ENCODE measurements around the gene DNAH8.

DNAH8 gene

DNA sequence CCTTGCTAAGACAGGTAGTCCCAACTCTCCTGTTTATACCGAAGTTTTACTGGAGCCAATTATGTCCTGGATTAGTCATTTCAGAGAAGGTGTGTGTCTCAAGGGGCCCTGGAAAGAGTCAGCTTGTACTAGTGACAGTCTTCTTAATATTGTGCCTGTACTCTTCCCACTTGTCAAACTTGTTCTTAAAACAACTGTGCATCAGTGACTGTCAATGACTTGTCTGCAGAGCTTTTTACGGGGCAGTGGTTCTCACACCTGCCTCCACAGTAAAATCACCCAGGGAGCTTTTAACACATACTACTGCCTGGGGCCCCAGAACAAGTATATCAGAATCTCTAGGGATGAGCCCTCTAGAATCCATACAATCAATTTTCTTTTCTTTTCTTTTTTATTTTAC is 305.0 kb downstream of the DNAH8 start:
- Histone ChIP-seq H4K20me1 (ENCODE audit: low read depth, low read length) (no peaks in the 10 kb centered on the region), H3K4me3 (ENCODE audit: insufficient read depth, low read length, poor library complexity, severe bottlenecking) (no peak overlapping the region), H2AFZ (ENCODE audit: low read depth, low read length, severe bottlenecking) (no peak overlapping the region), H3F3A (ENCODE audit: insufficient read depth) (no peaks in the 10 kb centered on the region), H3K9me2 (replicated peaks; ENCODE audit: insufficient read depth, low read length) (no peaks in the 10 kb centered on the region), H3K36me3 (ENCODE audit: low read length) (no peaks in the 10 kb centered on the region), H3K27me3 (ENCODE audit: low read length) (no peaks in the 10 kb centered on the region), H3K9me3 (ENCODE audit: insufficient read depth, low read length) (no peaks in the 10 kb centered on the region), H3K27ac (ENCODE audit: low read depth, low read length) (no peak overlapping the region), H3K79me2 (ENCODE audit: insufficient read depth, low read length) (no peaks in the 10 kb centered on the region), H3K9ac (ENCODE audit: low read length) (no peak overlapping the region), H3K4me2 (ENCODE audit: low read depth, low read length, poor library complexity, severe bottlenecking) (no peak overlapping the region)
- TF ChIP-seq, protein P1, sequence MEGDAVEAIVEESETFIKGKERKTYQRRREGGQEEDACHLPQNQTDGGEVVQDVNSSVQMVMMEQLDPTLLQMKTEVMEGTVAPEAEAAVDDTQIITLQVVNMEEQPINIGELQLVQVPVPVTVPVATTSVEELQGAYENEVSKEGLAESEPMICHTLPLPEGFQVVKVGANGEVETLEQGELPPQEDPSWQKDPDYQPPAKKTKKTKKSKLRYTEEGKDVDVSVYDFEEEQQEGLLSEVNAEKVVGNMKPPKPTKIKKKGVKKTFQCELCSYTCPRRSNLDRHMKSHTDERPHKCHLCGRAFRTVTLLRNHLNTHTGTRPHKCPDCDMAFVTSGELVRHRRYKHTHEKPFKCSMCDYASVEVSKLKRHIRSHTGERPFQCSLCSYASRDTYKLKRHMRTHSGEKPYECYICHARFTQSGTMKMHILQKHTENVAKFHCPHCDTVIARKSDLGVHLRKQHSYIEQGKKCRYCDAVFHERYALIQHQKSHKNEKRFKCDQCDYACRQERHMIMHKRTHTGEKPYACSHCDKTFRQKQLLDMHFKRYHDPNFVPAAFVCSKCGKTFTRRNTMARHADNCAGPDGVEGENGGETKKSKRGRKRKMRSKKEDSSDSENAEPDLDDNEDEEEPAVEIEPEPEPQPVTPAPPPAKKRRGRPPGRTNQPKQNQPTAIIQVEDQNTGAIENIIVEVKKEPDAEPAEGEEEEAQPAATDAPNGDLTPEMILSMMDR (IDR thresholded peaks at IDR 0.05; ENCODE audit: insufficient read depth, low read length, poor library complexity, severe bottlenecking): no peak
- TF ChIP-seq EZH2phosphoT487 (conservative IDR thresholded peaks at IDR 0.05; ENCODE audit: low read length): no peak

DNA sequence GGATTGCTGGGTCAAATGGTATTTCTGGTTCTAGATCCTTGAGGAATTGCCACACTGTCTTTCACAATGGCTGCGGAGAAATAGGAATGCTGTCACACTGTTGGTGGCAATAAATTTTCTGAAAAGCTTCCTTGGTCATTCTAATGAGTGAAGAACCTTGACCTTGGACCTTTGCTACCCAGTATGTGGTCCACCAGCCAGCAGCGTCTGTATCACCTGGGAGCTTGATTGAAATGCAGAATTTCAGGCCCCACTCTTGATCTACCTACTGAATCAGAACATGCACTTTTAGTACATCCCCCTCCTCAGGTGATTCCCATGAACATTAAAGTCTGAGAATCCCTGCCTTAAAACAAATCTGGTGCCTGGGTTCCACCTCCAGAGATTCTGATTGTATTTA is 305.9 kb downstream of the DNAH8 start:
- no peak for TF ChIP-seq EZH2phosphoT487 (conservative IDR thresholded peaks at IDR 0.05; ENCODE audit: low read length)
- TF ChIP-seq, protein P1 (IDR thresholded peaks at IDR 0.05; ENCODE audit: insufficient read depth, low read length, poor library complexity, severe bottlenecking): no peak
- no peaks in the 10 kb centered on the region for H3K9me2 ChIP-seq (replicated peaks; ENCODE audit: insufficient read depth, low read length)
- H3K27me3 ChIP-seq (ENCODE audit: low read length): no peaks in the 10 kb centered on the region

DNA sequence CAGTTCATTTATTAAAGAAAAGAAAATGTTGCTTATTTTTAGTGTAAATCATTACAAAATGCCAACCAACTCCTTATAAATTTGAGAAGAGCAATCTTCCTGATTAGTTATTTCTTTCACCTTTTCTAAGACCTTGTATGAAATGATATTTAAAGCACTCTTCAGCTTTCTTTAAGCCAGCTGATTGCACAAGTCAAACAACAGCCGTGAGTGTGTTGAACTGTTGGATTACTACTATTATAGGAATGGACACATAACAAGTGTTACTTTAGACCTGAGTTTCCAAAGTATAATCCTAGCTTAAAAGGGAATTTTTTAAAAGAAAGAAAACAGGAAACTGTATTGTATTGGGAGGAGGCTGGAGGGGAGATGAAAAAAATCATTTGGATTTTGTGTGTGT is 306.7 kb downstream of the DNAH8 start:
- Histone ChIP-seq H3K27ac (ENCODE audit: low read depth, low read length) (no peak overlapping the region), H3K4me3 (ENCODE audit: insufficient read depth, low read length, poor library complexity, severe bottlenecking) (no peak overlapping the region), H3K9me3 (ENCODE audit: insufficient read depth, low read length) (no peaks in the 10 kb centered on the region), H3K4me2 (ENCODE audit: low read depth, low read length, poor library complexity, severe bottlenecking) (no peak overlapping the region), H2AFZ (ENCODE audit: low read depth, low read length, severe bottlenecking) (no peak overlapping the region), H3K9ac (ENCODE audit: low read length) (no peak overlapping the region), H3K9me2 (replicated peaks; ENCODE audit: insufficient read depth, low read length) (no peaks in the 10 kb centered on the region), H3K36me3 (ENCODE audit: low read length) (no peaks in the 10 kb centered on the region), H3K27me3 (ENCODE audit: low read length) (no peaks in the 10 kb centered on the region), H3K79me2 (ENCODE audit: insufficient read depth, low read length) (no peaks in the 10 kb centered on the region), H3F3A (ENCODE audit: insufficient read depth) (no peaks in the 10 kb centered on the region), H4K20me1 (ENCODE audit: low read depth, low read length) (no peaks in the 10 kb centered on the region)
- TF ChIP-seq, protein P1 (IDR thresholded peaks at IDR 0.05; ENCODE audit: insufficient read depth, low read length, poor library complexity, severe bottlenecking): no peak
- no peak for TF ChIP-seq EZH2phosphoT487 (conservative IDR thresholded peaks at IDR 0.05; ENCODE audit: low read length)

More for the DNA sequence above, 305.9 kb downstream of the DNAH8 start:
- H2AFZ ChIP-seq (ENCODE audit: low read depth, low read length, severe bottlenecking): no peak overlapping the region
- H3K4me3 ChIP-seq (ENCODE audit: insufficient read depth, low read length, poor library complexity, severe bottlenecking): no peak overlapping the region
- no peak overlapping the region for H3K27ac ChIP-seq (ENCODE audit: low read depth, low read length)
- no peak overlapping the region for H3K9ac ChIP-seq (ENCODE audit: low read length)
- H3K79me2 ChIP-seq (ENCODE audit: insufficient read depth, low read length): no peaks in the 10 kb centered on the region
- H3K4me2 ChIP-seq (ENCODE audit: low read depth, low read length, poor library complexity, severe bottlenecking): no peak overlapping the region
- no peaks in the 10 kb centered on the region for H4K20me1 ChIP-seq (ENCODE audit: low read depth, low read length)
- no peaks in the 10 kb centered on the region for H3K9me3 ChIP-seq (ENCODE audit: insufficient read depth, low read length)
- no peaks in the 10 kb centered on the region for H3K36me3 ChIP-seq (ENCODE audit: low read length)
- H3F3A ChIP-seq (ENCODE audit: insufficient read depth): no peaks in the 10 kb centered on the region

Measured in SU-DHL-6 (cell line).